Measurements from ENCODE around the gene TBC1D2B. TPM values are rescaled to one million over a fixed set of nuclear protein-coding genes. Genes with fewer than 3 reads are reported as not detected.
"Not testable (repeated sequence)": the region's sequence is repeated elsewhere in the genome, so short reads cannot be mapped to it uniquely, and the experiment has no call there.

The TBC1D2B gene
- total and polyA plus RNA-seq, 10 donors, result 9.4 to 131 (median 97.4) TPM

DNA sequence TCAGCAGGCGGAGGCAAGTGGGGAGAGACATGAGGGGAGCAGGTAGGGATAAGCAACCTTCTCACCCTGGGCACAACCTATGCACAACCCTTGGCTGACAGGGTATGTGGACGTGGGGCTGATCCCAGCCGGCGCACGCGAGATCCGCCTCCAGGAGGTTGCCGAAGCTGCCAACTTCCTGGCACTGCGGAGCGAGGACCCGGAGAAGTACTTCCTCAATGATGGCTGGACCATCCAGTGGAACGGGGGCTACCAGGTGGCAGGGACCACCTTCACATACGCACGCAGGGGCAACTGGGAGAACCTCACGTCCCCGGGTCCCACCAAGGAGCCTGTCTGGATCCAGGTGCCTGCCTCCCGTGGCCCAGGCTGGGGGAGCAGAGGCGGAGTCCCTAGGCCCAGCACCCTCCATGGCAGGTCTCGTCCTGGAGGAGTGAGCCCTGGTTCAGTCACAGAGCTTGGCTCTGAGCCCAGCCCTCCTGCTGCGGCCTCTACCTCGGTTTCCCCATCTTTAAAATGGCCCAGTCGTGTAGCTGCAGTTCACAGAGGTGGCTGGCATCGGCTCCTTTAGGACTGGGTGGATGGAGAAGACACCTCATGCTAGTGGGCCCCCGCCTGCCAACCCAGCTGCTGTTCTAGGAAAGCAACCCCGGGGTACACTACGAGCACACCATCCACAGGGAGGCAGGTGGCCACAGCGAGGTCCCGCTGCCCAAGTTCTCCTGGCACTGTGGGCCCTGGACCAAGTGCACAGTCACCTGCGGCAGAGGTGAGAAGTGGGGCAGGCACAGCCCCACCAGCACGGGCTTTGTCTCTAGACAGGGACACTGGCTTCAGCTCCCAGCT lies 96.0 kb downstream of the TBC1D2B start:
- Histone ChIP-seq H3K4me1 (peaks cover 0 to 12% (median 7%) of the 10 kb centered on the region in 6 donors), H3K27me3 (replicated peaks in 1 of 7) (no peaks in the 10 kb centered on the region), H3K9me3 (no peaks in the 10 kb centered on the region), H3K27ac (no peak overlapping the region), H3K4me3 (no peak overlapping the region), H3K36me3 (no peaks in the 10 kb centered on the region)
- DNase-seq, result no peak
- intact Hi-C loops (cut with DNase I; ENCODE audit: low total_unique reads), result no loop called here
- 74 to 87% (median 82%) methylated on average over 20 to 30 of the region's 30 CpGs for WGBS, 5 donors
- TF ChIP-seq POLR2AphosphoS5 (IDR thresholded peaks at IDR 0.05) (no peak), POLR2A (IDR thresholded peaks at IDR 0.05) (no peak)
- TF ChIP-seq, protein P1, sequence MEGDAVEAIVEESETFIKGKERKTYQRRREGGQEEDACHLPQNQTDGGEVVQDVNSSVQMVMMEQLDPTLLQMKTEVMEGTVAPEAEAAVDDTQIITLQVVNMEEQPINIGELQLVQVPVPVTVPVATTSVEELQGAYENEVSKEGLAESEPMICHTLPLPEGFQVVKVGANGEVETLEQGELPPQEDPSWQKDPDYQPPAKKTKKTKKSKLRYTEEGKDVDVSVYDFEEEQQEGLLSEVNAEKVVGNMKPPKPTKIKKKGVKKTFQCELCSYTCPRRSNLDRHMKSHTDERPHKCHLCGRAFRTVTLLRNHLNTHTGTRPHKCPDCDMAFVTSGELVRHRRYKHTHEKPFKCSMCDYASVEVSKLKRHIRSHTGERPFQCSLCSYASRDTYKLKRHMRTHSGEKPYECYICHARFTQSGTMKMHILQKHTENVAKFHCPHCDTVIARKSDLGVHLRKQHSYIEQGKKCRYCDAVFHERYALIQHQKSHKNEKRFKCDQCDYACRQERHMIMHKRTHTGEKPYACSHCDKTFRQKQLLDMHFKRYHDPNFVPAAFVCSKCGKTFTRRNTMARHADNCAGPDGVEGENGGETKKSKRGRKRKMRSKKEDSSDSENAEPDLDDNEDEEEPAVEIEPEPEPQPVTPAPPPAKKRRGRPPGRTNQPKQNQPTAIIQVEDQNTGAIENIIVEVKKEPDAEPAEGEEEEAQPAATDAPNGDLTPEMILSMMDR (IDR thresholded peaks at IDR 0.05 in 8 of 11, conservative IDR thresholded peaks at IDR 0.05 in 3 of 11), result no peak

- intact Hi-C loops (cut with DNase I; ENCODE audit: low total_unique reads); H3K36me3 ChIP-seq; DNase-seq; H3K9me3 ChIP-seq; H3K4me3 ChIP-seq; H3K27me3 ChIP-seq (replicated peaks in 1 of 7); H3K27ac ChIP-seq: not testable (repeated sequence)
- H3K4me1 ChIP-seq, result peaks cover 0 to 12% (median 7%) of the 10 kb centered on the region in 6 donors
- 88 to 93% (median 92%) methylated on average over 4 to 5 of the region's 5 CpGs for WGBS, 5 donors
Observed at GRCh38 chr15:77980674-77981073, 96.8 kb downstream of the TBC1D2B start.

- peak; percentile 51 for DNase-seq
Observed at GRCh38 chr15:77980098-77980497, 97.4 kb downstream of the TBC1D2B start.

GRCh38 chr15:77979157-77979556 lies 98.4 kb downstream of the TBC1D2B start:
- H3K27ac ChIP-seq; H3K36me3 ChIP-seq; intact Hi-C loops (cut with DNase I; ENCODE audit: low total_unique reads); H3K27me3 ChIP-seq (replicated peaks in 1 of 7); H3K4me3 ChIP-seq; H3K9me3 ChIP-seq: not testable (repeated sequence)
- WGBS, 5 donors, result 40 to 84% (median 70%) methylated on average over 5 to 8 of the region's 8 CpGs
- peak in 1 of 3 donors; percentile 49 for TF ChIP-seq POLR2AphosphoS5 (IDR thresholded peaks at IDR 0.05)
- DNase-seq, result peak; percentile 77
- peaks cover 0 to 12% (median 7%) of the 10 kb centered on the region in 6 donors for H3K4me1 ChIP-seq

More at GRCh38 chr15:77980098-77980497, 97.4 kb downstream of the TBC1D2B start:
- no peak overlapping the region for H3K27ac ChIP-seq
- peaks cover 0 to 12% (median 7%) of the 10 kb centered on the region in 6 donors for H3K4me1 ChIP-seq
- no peak overlapping the region for H3K4me3 ChIP-seq
- H3K27me3 ChIP-seq (replicated peaks in 1 of 7), result no peaks in the 10 kb centered on the region
- no peaks in the 10 kb centered on the region for H3K9me3 ChIP-seq
- intact Hi-C loops (cut with DNase I; ENCODE audit: low total_unique reads), result no loop called here
- WGBS, 5 donors, result 81 to 91% (median 84%) methylated on average over 5 to 8 of the region's 8 CpGs
- no peaks in the 10 kb centered on the region for H3K36me3 ChIP-seq
- TF ChIP-seq POLR2AphosphoS5 (IDR thresholded peaks at IDR 0.05) (no peak), POLR2A (IDR thresholded peaks at IDR 0.05) (no peak)
- TF ChIP-seq, protein P1 (IDR thresholded peaks at IDR 0.05 in 8 of 11, conservative IDR thresholded peaks at IDR 0.05 in 3 of 11), result no peak

- H3K4me1 ChIP-seq, result peaks cover 0 to 12% (median 6%) of the 10 kb centered on the region in 6 donors
- H3K4me3 ChIP-seq; H3K36me3 ChIP-seq; H3K9me3 ChIP-seq; DNase-seq; H3K27me3 ChIP-seq (replicated peaks in 1 of 7); intact Hi-C loops (cut with DNase I; ENCODE audit: low total_unique reads); H3K27ac ChIP-seq: not testable (repeated sequence)
- 20 to 90% (median 86%) methylated on average over 1 to 13 of the region's 13 CpGs; no CpG with 5 or more reads in 1 of the 5 donors for WGBS, 5 donors
Observed at GRCh38 chr15:77978759-77979145, 98.8 kb downstream of the TBC1D2B start.

GRCh38 chr15:77977903-77978758 lies 99.4 kb downstream of the TBC1D2B start:
- H3K36me3 ChIP-seq; H3K27ac ChIP-seq; H3K27me3 ChIP-seq (replicated peaks in 1 of 7); H3K4me3 ChIP-seq; H3K9me3 ChIP-seq; intact Hi-C loops (cut with DNase I; ENCODE audit: low total_unique reads): not testable (repeated sequence)
- 85 to 98% (median 88%) methylated on average over 12 to 18 of the region's 19 CpGs for WGBS, 5 donors
- H3K4me1 ChIP-seq, result peaks cover 0 to 11% (median 3%) of the 10 kb centered on the region in 6 donors
- peak; percentile 54 for DNase-seq

DNA sequence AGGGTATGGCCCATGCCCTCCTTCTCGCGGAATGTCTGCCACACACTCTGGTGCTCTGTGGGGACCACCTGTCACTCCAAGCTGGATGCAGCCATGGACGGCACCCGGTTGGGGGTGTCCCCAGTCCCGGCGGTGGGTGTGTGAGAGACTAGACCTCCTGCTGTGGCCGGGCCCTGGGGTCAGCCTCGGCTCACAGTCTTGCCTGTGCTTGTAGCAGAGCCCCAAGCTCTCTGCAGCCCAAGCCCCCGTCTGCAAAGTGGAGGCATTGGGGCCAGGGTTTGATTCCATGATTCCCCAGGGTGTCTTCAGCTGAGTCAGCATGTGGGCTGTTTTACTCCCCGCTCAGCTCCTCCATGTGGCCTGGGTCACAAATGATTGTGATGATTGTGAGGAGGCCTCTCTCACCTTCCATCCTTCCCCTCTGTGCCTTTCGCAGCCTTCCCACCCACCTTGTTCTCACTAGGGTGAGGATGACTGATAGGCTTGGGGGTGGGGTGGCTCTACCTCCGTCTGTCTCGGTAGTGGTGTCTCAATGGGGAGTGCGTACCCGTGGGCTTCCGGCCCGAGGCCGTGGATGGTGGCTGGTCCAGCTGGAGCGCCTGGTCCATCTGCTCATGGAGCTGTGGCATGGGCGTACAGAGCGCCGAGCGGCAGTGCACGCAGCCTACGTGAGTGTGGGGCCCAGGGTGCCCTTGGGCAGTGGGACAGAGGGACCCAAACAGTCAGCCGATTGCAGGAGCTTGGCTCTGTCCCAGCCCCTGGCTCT lies 100.6 kb downstream of the TBC1D2B start:
- H3K27ac ChIP-seq; H3K27me3 ChIP-seq (replicated peaks in 1 of 7); intact Hi-C loops (cut with DNase I; ENCODE audit: low total_unique reads); H3K4me3 ChIP-seq; H3K9me3 ChIP-seq; H3K36me3 ChIP-seq: not testable (repeated sequence)
- peak; percentile 61 for DNase-seq
- WGBS, 5 donors, result 81 to 90% (median 87%) methylated on average over 11 to 26 of the region's 26 CpGs
- H3K4me1 ChIP-seq, result peaks cover 0 to 11% (median 3%) of the 10 kb centered on the region in 6 donors

- H3K4me1 ChIP-seq, result peaks cover 0 to 11% (median 3%) of the 10 kb centered on the region in 6 donors
- 85 to 100% (median 95%) methylated on average over 7 to 11 of the region's 11 CpGs for WGBS, 5 donors
- H3K36me3 ChIP-seq; H3K9me3 ChIP-seq; intact Hi-C loops (cut with DNase I; ENCODE audit: low total_unique reads); H3K27me3 ChIP-seq (replicated peaks in 1 of 7); H3K27ac ChIP-seq; H3K4me3 ChIP-seq: not testable (repeated sequence)
- DNase-seq, result peak; percentile 52
Observed at GRCh38 chr15:77976095-77976450, 101.4 kb downstream of the TBC1D2B start.

All from spleen (tissue), 11 donors.